Hepatocyte (in vitro differentiated cells): ENCODE results near the gene HCLS1. TPM values are rescaled to one million over a fixed set of nuclear protein-coding genes. Genes with fewer than 3 reads are reported as not detected.

ENCODE experiments used
- DNase-seq: peaks from one replicate; pipeline ENCODE4 v3.0.0-alpha.2; 2016; ENCODE audit warnings: low spot score
- H2AFZ ChIP-seq: fragments of 200-600 bp; sonication (generic); 2 replicates; pipeline ENCODE4 v1.6.0; 2016; ENCODE audit warnings: antibody characterized with exemption, mild to moderate bottlenecking
- H3K27ac ChIP-seq: fragments of 200-600 bp; sonication (generic); 2 replicates; pipeline ENCODE4 v1.5.1; 2016; ENCODE audit warnings: mild to moderate bottlenecking
- H3K27me3 ChIP-seq: fragments of 200-600 bp; sonication (generic); 2 replicates; pipeline ENCODE4 v1.6.1; 2016
- H3K36me3 ChIP-seq: fragments of 200-600 bp; sonication (generic); replicated peaks from 2 replicates; pipeline ENCODE4 v1.5.1; 2016; ENCODE audit warnings: low read depth; ENCODE audit not compliant: insufficient read depth
- H3K4me1 ChIP-seq: fragments of 200-600 bp; sonication (generic); 2 replicates; pipeline ENCODE4 v1.5.1; 2016; ENCODE audit warnings: mild to moderate bottlenecking, moderate library complexity; ENCODE audit not compliant: insufficient read depth
- H3K4me2 ChIP-seq: fragments of 200-600 bp; sonication (generic); 2 replicates; pipeline ENCODE4 v1.6.0; 2016
- H3K4me3 ChIP-seq: fragments of 200-600 bp; sonication (generic); 2 replicates; pipeline ENCODE4 v1.5.1; 2016; ENCODE audit warnings: mild to moderate bottlenecking
- H3K79me2 ChIP-seq: fragments of 200-600 bp; sonication (generic); 2 replicates; pipeline ENCODE4 v1.6.0; 2017; ENCODE audit warnings: mild to moderate bottlenecking
- H3K9me2 ChIP-seq: fragments of 200-600 bp; sonication (generic); replicated peaks from 2 replicates; pipeline ENCODE4 v1.6.0; 2017; ENCODE audit warnings: mild to moderate bottlenecking; ENCODE audit not compliant: insufficient read depth
- H3K9me3 ChIP-seq: fragments of 200-600 bp; sonication (generic); 2 replicates; pipeline ENCODE4 v1.5.1; 2016; ENCODE audit warnings: low read depth, mild to moderate bottlenecking
- H4K20me1 ChIP-seq: fragments of 200-600 bp; sonication (generic); 2 replicates; pipeline ENCODE4 v1.6.0; 2016; ENCODE audit warnings: mild to moderate bottlenecking; ENCODE audit not compliant: insufficient read depth, poor library complexity, severe bottlenecking
- EZH2 ChIP-seq: fragments of 200-600 bp; sonication (generic); IDR thresholded peaks from 2 replicates; pipeline ENCODE4 v1.6.1; 2016; ENCODE audit warnings: antibody characterized with exemption, mild to moderate bottlenecking, borderline replicate concordance
- EZH2phosphoT487 ChIP-seq: fragments of 200-600 bp; sonication (generic); IDR thresholded peaks from one replicate; pipeline ENCODE4 v1.6.1; 2018; ENCODE audit warnings: antibody characterized with exemption, mild to moderate bottlenecking, low read depth, moderate library complexity; ENCODE audit not compliant: unreplicated experiment, severe bottlenecking
- WGBS: methylation state at CpG from one replicate; pipeline ENCODE4 v1.1.6; 2016; ENCODE audit warnings: low lambda C conversion rate; ENCODE audit errors: missing lambda C conversion rate; 5-methylcytosine and 5-hydroxymethylcytosine counted together
- polyA plus RNA-seq: library from polyadenylated mRNA; unstranded; fragments of >200 nt; fragmentation: Nextera tagmentation; extraction: Ambion mirVana; gene quantifications from 2 replicates; pipeline ENCODE4 v1.2.1, GENCODE V29; 2016
- total RNA-seq: library from RNA; depleted of rRNA; stranded (reverse); fragments of >200 nt; gene quantifications from 2 replicates; pipeline ENCODE4 v1.2.3, GENCODE V29; 2014
- TF ChIP-seq, protein P1 (sequence below): fragments of 200-600 bp; sonication (generic); IDR thresholded peaks from 2 replicates; pipeline ENCODE4 v1.5.1; 2016; ENCODE audit warnings: antibody characterized with exemption, mild to moderate bottlenecking; ENCODE audit not compliant: poor library complexity

Gene HCLS1
- total and polyA plus RNA-seq, 2 experiments from 2014 or later = 1.3 TPM; not detected in 1

DNA sequence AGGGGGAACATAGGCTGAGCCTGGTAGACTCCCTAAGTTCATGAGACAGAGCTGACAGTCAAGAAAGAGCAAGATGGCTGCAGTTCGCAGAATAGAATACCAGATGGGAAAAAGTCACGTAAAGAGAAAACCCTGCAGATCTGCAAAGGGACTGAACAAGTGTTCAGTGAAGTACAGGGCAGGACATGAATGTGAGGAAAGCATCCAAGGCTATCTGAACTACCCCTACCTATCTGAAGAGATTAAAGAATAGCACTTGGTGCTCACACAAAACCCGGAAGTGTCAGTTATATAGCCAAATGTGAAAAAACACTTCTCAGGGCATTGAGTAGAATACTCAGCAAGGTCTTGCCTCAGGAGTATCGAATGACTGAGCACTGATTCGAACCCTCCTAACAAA is 44.8 kb upstream of the HCLS1 start:
- TF ChIP-seq EZH2phosphoT487 (no peak), EZH2 (no peak)
- TF ChIP-seq, protein P1, sequence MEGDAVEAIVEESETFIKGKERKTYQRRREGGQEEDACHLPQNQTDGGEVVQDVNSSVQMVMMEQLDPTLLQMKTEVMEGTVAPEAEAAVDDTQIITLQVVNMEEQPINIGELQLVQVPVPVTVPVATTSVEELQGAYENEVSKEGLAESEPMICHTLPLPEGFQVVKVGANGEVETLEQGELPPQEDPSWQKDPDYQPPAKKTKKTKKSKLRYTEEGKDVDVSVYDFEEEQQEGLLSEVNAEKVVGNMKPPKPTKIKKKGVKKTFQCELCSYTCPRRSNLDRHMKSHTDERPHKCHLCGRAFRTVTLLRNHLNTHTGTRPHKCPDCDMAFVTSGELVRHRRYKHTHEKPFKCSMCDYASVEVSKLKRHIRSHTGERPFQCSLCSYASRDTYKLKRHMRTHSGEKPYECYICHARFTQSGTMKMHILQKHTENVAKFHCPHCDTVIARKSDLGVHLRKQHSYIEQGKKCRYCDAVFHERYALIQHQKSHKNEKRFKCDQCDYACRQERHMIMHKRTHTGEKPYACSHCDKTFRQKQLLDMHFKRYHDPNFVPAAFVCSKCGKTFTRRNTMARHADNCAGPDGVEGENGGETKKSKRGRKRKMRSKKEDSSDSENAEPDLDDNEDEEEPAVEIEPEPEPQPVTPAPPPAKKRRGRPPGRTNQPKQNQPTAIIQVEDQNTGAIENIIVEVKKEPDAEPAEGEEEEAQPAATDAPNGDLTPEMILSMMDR = no peak
- Histone ChIP-seq H3K27me3 (no peaks in the 10 kb centered on the region), H3K9me3 (no peaks in the 10 kb centered on the region), H4K20me1 (no peaks in the 10 kb centered on the region), H3K79me2 (peaks cover 17% of the 10 kb centered on the region), H3K36me3 (no peaks in the 10 kb centered on the region), H3K4me2 (no peak overlapping the region), H3K4me1 (no peaks in the 10 kb centered on the region), H2AFZ (no peak overlapping the region), H3K4me3 (no peak overlapping the region), H3K27ac (no peak overlapping the region), H3K9me2 (no peaks in the 10 kb centered on the region)
- WGBS = 98% methylated on average over 5 of the region's 5 CpGs
- DNase-seq = no peak

DNA sequence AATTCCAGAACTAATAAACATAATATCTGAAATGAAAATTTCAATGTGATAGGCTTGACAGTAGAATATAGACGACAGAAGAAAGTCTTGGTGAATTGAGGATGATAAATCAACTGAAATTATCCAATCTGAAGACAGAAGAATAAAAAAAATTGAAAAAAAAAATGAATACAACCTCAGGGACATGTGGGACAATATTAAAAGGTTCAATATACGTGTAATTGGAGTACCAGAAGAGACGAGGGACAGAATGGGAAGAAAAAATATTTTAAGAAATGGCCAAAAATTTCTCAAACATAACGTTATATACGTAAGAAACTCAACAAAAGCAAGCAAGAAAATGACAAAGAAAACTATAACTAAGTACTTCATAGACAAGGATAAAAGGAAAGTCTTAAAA is 43.3 kb upstream of the HCLS1 start:
- Histone ChIP-seq H3K36me3 (no peaks in the 10 kb centered on the region), H4K20me1 (no peaks in the 10 kb centered on the region), H2AFZ (no peak overlapping the region), H3K9me3 (no peaks in the 10 kb centered on the region), H3K4me2 (no peak overlapping the region), H3K9me2 (no peaks in the 10 kb centered on the region), H3K79me2 (peaks cover 17% of the 10 kb centered on the region), H3K27me3 (no peaks in the 10 kb centered on the region), H3K4me1 (no peaks in the 10 kb centered on the region), H3K27ac (no peak overlapping the region), H3K4me3 (no peak overlapping the region)
- no peak for TF ChIP-seq EZH2phosphoT487
- TF ChIP-seq EZH2 = no peak
- TF ChIP-seq, protein P1 = no peak
- DNase-seq = no peak
- WGBS = 95% methylated on average over 5 of the region's 5 CpGs

DNA sequence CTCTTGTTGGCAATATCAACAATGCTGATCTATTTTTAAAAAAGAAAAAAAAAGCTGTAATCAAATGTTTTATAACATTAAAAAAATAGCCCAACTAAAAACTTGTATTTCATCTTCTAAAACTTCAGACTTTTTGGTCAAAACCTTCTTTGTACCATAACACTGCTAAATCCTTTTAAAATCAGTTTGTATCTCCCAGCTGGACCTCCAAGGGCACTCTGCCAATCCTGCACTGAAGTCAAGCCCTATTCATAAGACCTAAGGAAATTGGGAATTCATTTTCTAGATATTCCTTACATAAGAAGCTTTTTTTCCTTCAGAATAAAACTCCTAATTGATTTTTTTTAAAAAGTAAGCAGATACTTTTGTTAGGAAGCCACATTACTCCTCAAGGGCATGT is 38.2 kb upstream of the HCLS1 start:
- Histone ChIP-seq H3K27ac (no peak overlapping the region), H3K27me3 (no peaks in the 10 kb centered on the region), H3K4me3 (no peak overlapping the region), H4K20me1 (no peaks in the 10 kb centered on the region), H3K9me2 (no peaks in the 10 kb centered on the region), H3K36me3 (no peaks in the 10 kb centered on the region), H3K4me1 (no peaks in the 10 kb centered on the region), H3K9me3 (no peaks in the 10 kb centered on the region), H2AFZ (no peak overlapping the region), H3K79me2 (peaks cover 7% of the 10 kb centered on the region), H3K4me2 (no peak overlapping the region)
- TF ChIP-seq, protein P1 = no peak
- no peak for TF ChIP-seq EZH2phosphoT487
- no peak for TF ChIP-seq EZH2
- no peak for DNase-seq

DNA sequence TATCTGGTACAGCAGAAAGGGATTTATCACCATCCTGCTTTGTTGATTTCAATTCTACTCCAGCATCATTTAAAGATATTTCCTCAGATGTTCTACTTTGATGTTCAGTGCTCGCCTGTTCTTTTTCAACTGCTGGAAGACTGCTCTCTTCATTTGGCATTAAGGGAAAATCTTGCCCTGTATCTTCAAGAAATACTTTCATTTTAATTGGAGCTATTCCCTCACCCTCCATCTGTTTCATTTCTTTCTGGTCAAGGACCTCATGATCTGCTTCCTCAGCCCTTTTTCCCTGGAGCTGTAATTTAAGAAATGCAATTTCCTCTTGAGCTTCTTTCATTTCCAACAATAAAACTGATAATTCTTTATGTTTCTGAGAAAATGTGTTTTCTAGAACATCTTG is 37.8 kb upstream of the HCLS1 start:
- 100% methylated on average over 1 of the region's 1 CpG for WGBS
- no peaks in the 10 kb centered on the region for H4K20me1 ChIP-seq
- TF ChIP-seq, protein P1 = no peak
- no peak for TF ChIP-seq EZH2
- TF ChIP-seq EZH2phosphoT487 = no peak
- H3K36me3 ChIP-seq = no peaks in the 10 kb centered on the region
- H3K4me1 ChIP-seq = no peaks in the 10 kb centered on the region
- H3K27me3 ChIP-seq = no peaks in the 10 kb centered on the region
- H3K9me3 ChIP-seq = no peaks in the 10 kb centered on the region
- H3K4me3 ChIP-seq = no peak overlapping the region
- no peak overlapping the region for H2AFZ ChIP-seq
- H3K9me2 ChIP-seq = no peaks in the 10 kb centered on the region
- no peak overlapping the region for H3K4me2 ChIP-seq
- no peak overlapping the region for H3K27ac ChIP-seq
- no peak for DNase-seq
- peaks cover 3% of the 10 kb centered on the region for H3K79me2 ChIP-seq
